ENCODE data around the gene CEP97. TPM values are rescaled to one million over a fixed set of nuclear protein-coding genes. Genes with fewer than 3 reads are reported as not detected.

CEP97 gene
- total RNA-seq, result 16.2 and 16.3 TPM in 2 replicates

DNA sequence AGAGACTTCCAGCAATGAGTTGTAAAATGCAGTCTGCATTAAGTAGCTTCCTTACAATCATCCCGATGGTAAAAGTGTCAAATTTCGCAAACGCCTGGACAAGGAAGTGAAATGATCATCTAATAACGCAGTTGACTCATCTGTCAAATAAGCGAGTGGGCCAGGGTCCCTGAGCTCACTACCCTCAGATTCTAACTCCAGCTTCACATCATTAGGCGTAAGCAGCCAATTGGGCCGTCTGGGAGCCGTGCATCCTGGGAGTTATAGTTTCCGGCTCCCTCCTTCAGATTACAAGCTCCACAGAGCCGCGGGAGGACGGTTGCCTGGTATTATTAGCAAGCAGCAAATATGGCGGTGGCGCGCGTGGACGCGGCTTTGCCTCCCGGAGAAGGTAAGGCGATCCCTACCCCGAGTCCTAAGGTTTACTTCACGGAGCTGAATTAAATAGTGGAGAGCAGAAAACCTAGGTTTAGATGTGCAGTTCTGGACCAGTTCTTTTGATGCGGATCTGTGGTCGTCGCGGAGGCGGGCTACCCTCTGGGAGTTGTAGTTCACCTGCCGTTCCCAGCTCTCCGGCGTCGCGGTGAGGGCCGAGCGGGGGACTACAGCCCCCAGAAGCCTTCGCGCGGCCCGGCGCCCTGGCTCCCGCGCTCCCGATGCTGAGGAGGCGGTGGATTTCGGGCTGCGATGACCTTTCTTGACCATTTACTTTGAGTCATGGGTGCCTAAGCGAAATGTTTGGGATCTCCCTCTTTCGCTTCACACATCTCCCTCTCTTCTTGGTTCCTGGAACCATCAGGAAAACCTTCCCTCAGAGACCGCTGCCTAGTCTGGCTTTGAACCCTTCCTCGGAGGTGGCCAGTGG, at the start of gene CEP97:
TSS of gene CEP97 (plus strand) at position 286 of the 865 bp plus-strand sequence. CDS start at position 349, 63 bp downstream.

DNA sequence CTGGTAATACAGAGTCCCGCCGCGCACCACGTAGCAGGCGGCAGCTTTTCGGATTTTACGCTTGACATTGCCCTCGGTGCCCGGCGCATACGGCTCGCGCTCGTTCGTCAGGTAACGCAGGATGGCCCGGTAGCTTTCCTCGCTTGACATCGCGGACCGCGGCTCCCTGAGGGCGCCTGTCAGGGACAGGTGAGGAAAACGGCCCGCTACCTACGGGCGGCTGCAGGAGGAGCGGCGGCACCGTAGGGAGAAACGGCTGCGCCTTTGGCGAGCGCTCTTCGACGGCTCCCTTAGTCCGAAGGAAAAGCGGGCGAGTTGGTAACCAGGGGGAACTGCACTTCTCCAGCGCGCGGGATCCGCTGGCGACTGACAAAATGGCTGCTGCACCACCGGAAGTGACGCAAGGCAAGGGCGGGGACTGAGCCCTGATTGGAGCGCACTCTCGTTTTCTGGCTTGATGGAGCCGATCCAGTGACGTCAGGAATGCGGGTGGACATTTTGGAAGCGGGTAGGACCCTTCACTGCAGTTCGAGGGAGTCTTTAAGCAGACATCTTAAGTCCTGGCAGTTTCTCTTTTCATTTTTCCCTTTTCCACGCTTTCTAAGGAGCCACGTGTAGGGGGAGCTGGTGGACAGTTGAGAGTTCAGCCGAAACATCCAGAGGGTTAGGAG, 47.5 kb upstream of the CEP97 start, which contains the start of gene ZBTB11:
TSS of gene ZBTB11 (minus strand) at position 368 of the 671 bp plus-strand sequence. CDS start at position 150, 218 bp downstream.

DNA sequence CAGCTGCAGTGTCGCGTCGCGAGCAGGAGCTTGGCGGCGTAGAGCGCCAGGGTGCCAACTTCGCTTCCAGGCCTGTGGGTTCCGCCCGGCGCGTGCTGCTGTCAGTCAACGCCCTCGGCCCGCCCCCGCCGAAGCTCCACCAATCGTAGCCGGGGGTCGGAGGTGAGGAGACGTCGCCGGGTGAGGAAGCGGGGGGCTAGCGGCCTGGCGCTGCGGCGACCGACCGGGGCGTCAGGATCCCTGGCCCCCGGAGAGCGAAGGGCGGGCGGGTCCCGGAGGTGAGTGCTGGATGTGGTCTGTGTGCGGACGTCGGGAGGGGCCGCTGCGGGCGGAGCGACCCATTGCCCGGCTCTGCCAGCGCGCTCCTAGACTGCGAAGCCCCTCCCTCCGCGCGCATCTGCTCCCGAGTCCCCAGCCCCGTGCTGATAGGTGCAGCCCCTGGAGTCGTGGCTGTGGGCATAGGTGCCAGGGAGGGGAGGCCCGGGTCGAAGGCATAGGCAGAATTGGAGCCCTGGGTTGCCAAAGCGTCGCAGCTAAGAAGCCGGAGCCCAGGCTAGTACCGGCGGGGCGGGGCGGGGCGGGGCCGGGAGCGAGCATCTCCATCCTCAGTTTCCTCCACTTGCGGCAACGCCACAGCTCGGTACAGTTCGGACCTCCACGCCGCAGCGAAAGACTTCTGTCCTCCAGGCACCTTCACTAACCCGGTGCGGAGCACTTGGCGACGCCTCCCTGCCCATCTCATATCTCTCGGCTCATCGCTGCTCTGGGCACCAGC, 54.8 kb downstream of the CEP97 start, which contains the start of gene NXPE3:
TSS of gene NXPE3 (plus strand) at position 165 of the 775 bp plus-strand sequence. CDS start 6,386 bp downstream, outside the sequence.

Other genes with a start within 250 kb of the CEP97 start
- 8.9 and 9.9 TPM in 2 replicates for gene SENP7, start 211.4 kb upstream of the CEP97 start, total RNA-seq
- gene TRMT10C, start 162.7 kb upstream of the CEP97 start, total RNA-seq, result 22.0 and 27.3 TPM in 2 replicates
- gene PCNP, start 150.4 kb upstream of the CEP97 start, total RNA-seq, result 99.2 and 127 TPM in 2 replicates
- 25.8 and 30.2 TPM in 2 replicates for gene ZBTB11, start 47.5 kb upstream of the CEP97 start, total RNA-seq
- 591 and 1,533 TPM in 2 replicates for gene RPL24, start 37.9 kb upstream of the CEP97 start, total RNA-seq
- gene NXPE3, start 54.6 kb downstream of the CEP97 start, total RNA-seq, result 27.3 and 39.5 TPM in 2 replicates
- gene NFKBIZ, start 124.9 kb downstream of the CEP97 start, total RNA-seq, result 71.6 and 129 TPM in 2 replicates

Measured in smooth muscle cell of the umbilical artery (primary cell).